ENCODE data around the gene HEBP2.
"Not testable (repeated sequence)": the region's sequence is repeated elsewhere in the genome, so short reads cannot be mapped to it uniquely, and the experiment has no call there.

The HEBP2 gene, protein sequence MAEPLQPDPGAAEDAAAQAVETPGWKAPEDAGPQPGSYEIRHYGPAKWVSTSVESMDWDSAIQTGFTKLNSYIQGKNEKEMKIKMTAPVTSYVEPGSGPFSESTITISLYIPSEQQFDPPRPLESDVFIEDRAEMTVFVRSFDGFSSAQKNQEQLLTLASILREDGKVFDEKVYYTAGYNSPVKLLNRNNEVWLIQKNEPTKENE

DNA sequence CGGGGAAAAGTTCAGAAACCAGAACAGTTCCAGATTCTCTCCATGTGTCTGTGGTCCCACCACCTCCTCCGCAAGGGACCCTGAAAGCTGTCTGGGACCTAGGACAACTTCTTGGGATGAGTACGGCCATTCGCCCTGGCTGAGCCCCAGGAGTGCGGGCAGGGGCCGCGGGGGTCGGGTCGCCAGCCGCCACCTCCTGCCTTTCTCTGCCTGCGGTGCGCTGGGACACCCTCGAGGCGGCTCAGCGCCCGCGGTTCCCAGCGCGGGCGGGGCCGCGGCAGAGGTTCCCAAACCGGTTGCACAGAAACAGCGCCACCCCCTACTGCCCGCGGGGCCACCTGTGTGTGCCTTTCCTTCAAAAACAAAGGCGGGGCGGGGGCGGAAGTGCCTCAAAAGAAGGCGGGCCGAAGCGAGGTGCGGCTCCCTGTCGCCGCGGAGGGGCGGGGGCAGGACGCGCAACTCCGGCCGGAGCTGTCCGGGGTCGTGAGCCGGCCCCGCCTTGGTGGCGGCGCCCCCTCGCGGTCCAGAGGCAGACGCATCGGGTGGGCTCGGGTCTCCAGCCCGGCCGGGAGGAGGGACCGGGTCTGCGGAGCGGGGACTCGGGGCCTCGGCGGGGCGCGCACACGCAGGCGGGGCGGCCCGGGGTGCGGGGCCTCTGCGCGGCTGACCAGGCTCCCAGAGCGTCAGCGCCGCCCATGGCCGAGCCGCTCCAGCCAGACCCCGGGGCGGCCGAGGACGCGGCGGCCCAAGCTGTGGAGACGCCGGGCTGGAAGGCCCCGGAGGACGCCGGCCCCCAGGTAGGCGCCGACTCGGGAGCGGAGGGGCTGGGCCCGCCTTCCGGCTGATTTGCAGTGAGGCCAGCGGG is at the start of gene HEBP2:
TSS of gene HEBP2 (plus strand) at position 423 of the 865 bp plus-strand sequence. CDS start at position 696, 273 bp downstream.
- peak; percentile 91 for DNase-seq (ENCODE audit: low spot score)

GRCh38 chr6:138357928-138358327 is 46.1 kb upstream of the HEBP2 start:
- no peak for DNase-seq (ENCODE audit: low spot score)

DNA sequence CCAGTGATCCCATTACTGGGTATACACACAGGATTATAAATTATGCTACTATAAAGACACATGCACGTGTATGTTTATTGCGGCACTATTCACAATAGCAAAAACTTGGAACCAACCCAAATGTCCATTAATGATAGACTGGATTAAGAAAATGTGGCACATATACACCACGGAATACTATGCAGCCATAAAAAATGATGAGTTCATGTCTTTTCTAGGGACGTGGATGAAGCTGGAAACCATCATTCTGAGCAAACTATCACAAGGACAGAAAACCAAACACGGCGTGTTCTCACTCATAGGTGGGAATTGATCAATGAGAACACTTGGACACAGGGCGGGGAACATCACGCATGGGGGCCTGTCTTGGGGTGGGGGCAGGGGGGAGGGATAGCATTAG is 35.3 kb upstream of the HEBP2 start:
- DNase-seq (ENCODE audit: low spot score), result not testable (repeated sequence)

DNA sequence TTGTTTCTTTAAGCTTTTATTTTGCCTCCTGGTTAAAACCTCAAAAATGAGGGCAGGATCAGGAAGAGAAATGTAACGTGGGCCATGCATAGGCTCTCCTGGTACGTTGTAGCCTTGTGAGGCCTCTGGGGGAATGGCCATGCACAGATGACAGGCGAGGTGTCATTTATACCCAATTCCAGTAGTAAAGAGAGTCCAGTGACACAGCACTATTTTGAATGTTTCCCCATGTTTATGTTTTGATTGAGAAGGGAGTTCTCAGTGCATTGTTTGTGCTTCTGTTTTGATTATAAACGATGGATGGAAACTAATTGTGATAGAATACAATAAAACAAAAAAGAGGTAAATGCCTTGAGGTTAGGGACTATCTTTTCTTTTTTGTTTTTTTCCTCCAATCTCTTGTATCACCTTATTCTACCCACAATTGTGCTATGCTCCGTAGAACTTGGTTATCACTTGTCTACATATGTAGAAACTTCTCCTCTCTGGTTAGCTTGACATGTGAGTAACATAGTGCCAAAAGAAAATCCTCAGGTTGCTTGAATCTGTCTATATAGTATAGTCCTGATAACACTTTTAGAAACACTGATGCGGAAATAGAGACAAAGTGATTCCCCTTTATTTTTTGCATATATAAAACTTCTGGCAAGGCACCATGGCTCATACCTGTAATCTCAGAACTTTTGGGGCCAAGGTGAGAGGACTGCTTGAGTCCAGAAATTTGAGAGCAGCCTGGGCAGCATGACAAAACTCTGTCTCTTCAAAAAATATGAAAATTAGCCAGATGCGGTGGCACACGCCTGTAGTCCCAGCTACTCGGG is 33.2 kb upstream of the HEBP2 start:
- no peak for DNase-seq (ENCODE audit: low spot score)

- no peak for DNase-seq (ENCODE audit: low spot score)
These were observed 32.6 kb upstream of the HEBP2 start for GRCh38 chr6:138371452-138371711.

DNA sequence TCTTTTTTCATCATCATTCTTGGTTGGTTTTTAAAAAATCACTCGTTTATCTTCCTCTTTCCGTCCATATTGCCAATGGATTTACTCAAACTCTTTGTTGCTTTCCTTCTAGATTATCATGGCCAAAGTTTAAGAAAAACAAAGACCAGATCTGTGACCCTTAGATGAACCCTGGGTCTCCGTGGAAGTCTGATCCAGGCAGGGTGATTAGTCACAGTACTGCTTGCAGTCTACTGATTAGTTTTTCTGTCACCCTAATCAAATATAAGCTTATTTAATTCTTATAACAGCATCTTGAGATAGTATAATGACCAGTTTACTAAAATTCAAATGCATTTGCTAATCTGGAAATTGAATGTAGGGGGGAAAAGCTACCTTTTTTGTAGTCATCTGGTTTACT is 32.3 kb upstream of the HEBP2 start:
- DNase-seq (ENCODE audit: low spot score), result no peak

- DNase-seq (ENCODE audit: low spot score), result no peak
These were observed 31.1 kb upstream of the HEBP2 start for GRCh38 chr6:138372711-138373463.

- DNase-seq (ENCODE audit: low spot score), result no peak
These were observed 29.8 kb upstream of the HEBP2 start for GRCh38 chr6:138374230-138374629.

- no peak for DNase-seq (ENCODE audit: low spot score)
These were observed 29.2 kb upstream of the HEBP2 start for GRCh38 chr6:138374815-138375214.

DNA sequence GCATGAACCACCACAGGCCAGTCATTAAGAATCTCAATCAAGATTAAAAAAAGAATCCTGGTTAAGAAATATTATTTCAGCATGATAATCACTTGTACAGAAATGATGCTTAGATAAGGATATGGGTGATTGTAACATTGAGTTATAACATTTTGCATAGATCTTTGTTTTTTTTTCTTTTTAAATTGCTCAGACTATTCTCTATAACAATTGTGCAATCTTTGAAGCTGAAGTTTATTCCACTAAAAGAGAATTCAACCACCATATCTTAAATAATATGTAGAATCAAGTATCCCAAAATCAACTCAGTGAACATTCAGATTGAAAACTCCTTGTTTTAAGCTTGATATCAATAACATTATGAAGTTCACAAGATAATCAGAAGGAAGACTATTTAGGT is 27.0 kb upstream of the HEBP2 start:
- no peak for DNase-seq (ENCODE audit: low spot score)

- no peak for DNase-seq (ENCODE audit: low spot score)
These were observed 26.2 kb upstream of the HEBP2 start, which contains the start of gene SMIM28 for GRCh38 chr6:138377844-138378243. Gene SMIM28, plus strand, starts transcription at chr6:138377905. Its CDS starts 168 bp downstream, at chr6:138378073.

- DNase-seq (ENCODE audit: low spot score), result no peak
These were observed 25.6 kb upstream of the HEBP2 start for GRCh38 chr6:138378463-138378862.

DNA sequence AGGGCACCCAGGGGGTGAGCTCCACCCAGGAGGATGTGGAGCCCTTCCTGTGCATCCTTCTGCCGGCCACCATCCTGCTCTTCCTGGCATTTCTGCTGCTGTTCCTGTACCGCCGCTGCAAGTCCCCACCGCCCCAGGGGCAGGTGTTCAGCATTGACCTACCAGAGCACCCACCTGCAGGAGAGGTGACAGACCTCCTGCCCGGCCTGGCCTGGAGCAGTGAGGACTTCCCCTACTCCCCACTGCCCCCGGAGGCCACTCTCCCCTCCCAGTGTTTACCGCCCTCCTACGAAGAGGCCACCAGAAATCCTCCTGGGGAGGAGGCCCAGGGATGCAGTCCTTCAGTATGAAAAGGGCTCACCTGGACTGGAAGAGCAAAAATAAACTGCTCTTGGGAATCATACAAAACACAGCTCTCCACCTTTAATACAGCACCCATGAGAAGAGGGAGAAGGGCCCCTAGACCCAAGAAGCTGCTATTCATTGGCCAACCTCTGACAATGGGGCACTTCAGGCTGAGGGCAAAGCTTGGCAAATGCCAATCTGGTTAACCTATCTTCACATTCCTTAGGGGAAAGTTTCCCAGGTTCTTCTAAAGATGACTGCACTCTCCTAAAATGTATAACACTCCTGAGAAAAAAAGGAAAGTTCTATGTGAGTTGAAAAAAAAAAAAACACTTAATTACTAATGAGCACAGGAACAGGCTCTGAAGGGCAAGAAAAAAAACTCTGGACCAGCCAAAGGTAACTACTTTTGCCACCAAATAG is 21.3 kb upstream of the HEBP2 start:
- DNase-seq (ENCODE audit: low spot score), result no peak

- no peak for DNase-seq (ENCODE audit: low spot score)
These were observed 20.2 kb upstream of the HEBP2 start for GRCh38 chr6:138383776-138384175.

DNA sequence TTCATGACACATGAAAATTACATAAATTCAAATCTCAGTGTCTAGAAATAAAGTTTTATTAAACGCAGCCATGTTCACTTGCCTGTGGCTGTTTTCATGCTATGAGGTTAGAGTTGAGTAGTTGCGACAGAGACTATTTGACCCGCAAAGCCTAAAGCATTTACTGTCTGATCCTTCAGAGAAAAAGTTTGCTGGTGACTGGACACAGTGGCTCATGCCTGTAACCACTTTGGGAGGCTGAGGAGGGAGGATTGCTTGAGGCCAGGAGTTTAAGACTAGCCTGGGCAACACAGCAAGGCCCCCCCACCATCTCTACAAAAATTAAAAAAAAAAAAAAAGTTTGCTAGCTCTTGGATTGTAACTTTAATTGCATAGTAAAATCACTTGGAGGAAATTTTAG is 17.1 kb upstream of the HEBP2 start:
- no peak for DNase-seq (ENCODE audit: low spot score)

GRCh38 chr6:138387577-138388368 is 16.2 kb upstream of the HEBP2 start:
- DNase-seq (ENCODE audit: low spot score), result no peak

DNA sequence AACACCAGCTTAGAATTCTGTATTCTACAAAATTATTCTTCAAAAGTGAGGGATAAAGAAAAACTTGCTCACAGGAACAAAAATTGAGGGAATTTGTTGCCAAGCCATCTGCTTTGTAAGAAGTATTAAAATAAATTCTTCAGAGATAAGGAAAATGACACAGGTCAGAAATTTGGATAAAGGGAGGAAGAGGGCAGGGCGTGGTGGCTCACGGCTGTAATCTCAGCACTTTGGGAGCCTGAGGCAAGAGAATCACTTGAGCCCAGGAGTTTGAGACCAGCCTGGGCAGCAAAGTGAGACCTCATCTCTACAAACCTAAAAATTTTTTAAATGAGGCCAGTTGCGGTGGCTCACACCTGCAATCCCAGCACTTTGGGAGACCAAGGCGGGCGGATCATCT is 14.5 kb upstream of the HEBP2 start:
- DNase-seq (ENCODE audit: low spot score), result no peak

GRCh38 chr6:138393871-138394783 is 9.9 kb upstream of the HEBP2 start:
- DNase-seq (ENCODE audit: low spot score), result no peak

DNA sequence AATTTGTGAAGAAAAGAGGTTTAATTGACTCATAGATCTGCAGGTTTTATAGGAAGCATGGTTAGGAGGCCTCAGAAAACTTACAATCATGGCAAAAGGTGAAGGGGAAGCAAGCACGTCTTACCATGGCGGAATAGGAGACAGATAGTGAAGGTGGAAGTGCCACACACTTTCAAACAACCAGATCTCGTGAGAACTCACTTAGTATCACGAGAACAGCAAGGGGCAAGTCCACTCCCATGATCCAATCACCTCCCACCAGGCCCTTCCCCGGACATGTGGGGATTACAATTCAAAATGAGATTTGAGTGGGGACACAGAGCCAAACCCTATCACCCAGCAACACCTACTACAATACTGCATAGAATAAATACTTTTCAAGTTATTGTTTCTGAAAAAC is 7.3 kb upstream of the HEBP2 start:
- no peak for DNase-seq (ENCODE audit: low spot score)

All from germinal center (tissue), 1 donor.